ENCODE results near the gene SOCS6.

The SOCS6 gene

GRCh38 chr18:70289351-70290312 lies 787 bp downstream of the SOCS6 start:
- DNase-seq, result peak; percentile 32

- no peak for DNase-seq
These were observed 1.8 kb downstream of the SOCS6 start for GRCh38 chr18:70290482-70291294.

DNA sequence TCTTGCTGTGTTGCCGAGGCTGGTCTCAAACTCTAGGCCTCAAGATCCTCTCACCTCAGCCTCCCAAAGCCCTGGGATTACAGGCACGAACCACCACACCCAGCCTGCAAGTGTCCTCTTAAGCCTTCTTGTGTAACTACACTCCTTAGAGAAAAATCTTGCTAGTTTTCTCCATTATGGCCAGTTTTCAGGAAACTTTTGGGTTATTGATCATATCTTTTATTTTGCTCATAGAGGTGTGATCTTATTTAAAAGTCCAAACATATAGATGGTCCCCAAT lies 2.4 kb downstream of the SOCS6 start:
- DNase-seq, result no peak

GRCh38 chr18:70292628-70293027 lies 3.8 kb downstream of the SOCS6 start:
- DNase-seq, result no peak

DNA sequence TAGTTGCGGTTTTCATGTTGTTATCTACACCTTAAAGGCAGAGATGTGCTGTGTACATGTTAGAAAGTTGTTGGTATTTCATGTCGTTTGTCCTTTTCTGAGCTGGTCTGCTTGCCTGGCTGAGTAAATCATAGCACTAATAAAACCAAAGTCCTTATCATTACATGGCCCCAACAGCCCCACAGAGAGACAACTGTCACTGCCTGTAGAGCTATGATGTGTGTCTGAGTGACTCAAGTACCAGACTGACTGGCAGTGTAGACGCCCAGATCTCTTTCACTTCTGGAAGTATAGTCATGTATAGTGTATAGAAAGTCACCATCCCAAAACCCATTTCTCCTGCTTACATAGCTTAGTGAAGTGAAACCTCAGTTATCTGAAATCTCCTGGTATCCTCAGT lies 4.3 kb downstream of the SOCS6 start:
- DNase-seq, result peak; percentile 27

DNA sequence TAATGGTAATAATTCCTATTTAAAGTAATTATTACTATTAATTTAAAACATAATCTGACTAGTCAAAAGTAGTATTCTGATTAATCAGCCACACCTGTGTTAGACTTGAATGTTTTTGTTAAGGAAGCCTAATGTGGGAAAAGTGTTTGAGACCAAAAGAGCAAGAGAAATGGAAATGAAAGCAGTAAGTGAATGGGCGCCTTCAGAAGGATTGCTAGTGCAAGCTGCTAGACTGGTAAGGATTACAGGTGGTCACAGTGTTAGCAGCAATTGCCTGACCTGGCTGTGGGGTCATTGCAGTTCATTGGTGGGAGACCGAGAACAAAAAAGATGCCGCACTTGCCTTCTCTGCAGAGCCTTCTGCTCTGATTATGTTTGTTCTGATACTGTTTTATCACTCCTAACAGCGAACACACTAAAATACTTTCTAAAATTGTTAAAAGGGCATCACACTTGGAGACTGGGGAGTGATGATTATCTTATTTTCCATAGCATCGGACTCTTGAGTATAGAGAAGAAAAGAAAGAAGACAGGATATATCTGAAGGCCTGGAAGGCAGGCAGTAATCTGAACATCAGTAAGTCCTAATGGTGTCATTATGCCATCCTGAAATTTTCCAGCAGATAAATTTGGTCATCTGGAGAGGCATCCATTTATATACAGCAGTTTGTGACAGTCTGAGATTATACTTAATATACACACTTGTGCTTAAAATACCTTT lies 5.8 kb downstream of the SOCS6 start:
- no peak for DNase-seq

GRCh38 chr18:70295192-70296188 lies 6.6 kb downstream of the SOCS6 start:
- DNase-seq, result no peak

GRCh38 chr18:70296289-70296688 lies 7.4 kb downstream of the SOCS6 start:
- no peak for DNase-seq

DNA sequence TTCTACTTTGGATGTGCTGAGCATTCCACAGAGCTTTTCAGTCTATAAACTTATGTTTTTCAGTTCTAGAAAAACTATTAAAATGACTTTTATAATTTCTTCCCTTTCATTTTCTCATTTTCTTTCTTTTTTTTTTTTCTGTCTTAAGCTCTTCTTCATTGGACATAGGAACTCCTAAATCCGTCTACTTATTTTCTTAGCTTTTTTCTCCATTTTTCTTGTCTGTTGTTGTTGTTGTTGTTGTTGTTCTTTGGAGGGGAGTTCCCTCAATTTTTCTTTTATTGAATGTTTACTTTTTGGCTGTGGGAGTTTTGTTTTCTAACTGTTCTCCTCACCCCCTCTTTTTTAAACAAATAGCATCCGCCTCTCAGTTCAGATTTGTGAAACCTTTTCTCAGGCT lies 7.9 kb downstream of the SOCS6 start:
- no peak for DNase-seq

DNA sequence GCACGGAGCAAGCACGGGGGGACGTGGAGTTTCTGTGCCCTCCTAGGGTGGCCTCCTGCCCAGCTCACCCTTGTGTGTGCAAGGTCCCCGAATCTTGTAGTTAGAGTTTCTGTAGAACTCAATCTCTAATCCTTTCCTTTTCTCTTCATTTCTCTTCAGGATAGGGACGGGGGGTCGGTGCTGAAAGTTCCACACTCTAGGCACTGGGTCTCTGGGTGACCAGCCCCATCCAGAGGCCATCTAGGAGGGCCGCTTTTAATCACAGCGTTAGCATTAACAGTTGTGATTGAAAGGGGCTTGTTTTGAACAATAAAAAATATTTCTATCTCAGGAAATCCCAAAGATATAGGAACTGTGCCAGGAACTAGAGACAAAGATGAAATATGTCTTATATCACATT lies 10.5 kb downstream of the SOCS6 start:
- DNase-seq, result no peak

DNA sequence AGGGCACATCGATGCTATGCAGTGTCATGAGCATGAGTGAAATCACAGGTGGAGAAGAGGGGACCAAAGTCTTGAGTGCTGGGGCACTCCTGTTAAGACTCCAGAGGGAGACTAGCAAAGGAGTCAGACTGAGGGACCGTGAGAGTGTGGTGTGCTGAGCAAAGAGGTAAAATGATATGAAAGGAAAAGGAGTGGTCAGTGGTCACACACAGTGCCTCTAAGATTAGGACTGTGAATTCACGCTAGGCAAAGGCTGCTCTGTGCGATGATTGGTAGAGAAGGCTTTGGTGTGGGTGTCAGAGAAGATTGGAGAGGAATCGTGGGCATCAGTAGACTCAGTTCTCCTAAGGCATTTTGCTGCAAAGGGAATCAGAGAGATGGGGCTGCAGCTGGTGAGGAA lies 12.8 kb downstream of the SOCS6 start:
- DNase-seq, result no peak

- no peak for DNase-seq
These were observed 19.9 kb downstream of the SOCS6 start for GRCh38 chr18:70308555-70309294.

DNA sequence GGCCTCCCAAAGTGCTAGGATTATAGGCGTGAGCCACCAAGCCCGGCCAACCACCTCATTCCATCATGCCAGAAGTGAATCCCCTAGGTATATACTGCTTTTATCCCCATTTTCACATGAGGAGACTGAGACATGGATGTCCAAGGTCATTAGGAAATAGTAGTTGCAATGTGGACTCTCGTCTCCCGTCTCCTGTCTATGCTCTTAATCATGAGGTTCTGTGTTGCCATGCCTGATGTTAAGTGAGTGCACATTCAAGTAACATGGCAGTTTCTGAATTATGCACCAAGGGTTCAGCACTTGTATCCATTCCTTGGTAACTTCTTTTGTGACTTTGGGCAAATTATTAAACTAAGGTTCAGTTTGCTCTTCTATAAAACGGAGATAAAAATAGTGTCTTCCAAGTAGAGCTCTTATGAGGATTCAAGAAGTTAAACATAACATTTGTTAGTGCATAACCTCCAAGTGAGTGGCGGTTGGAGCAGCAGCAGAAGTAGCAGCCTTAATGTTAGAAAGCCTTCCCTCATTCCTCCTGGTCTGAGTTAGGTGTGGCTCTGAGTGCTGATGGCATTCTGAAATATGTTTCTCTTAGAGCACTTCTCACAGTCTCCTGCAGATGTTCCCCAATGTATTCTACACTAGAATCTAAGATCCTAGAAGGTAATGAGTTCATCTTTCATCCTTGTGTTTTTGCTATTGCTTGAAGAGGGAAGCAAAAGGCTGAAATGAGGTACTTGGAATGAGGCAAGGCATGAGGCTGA lies 21.9 kb downstream of the SOCS6 start:
- DNase-seq, result no peak

GRCh38 chr18:70311726-70312125 lies 22.9 kb downstream of the SOCS6 start:
- DNase-seq, result no peak

GRCh38 chr18:70313640-70314039 lies 24.8 kb downstream of the SOCS6 start:
- DNase-seq, result no peak

DNA sequence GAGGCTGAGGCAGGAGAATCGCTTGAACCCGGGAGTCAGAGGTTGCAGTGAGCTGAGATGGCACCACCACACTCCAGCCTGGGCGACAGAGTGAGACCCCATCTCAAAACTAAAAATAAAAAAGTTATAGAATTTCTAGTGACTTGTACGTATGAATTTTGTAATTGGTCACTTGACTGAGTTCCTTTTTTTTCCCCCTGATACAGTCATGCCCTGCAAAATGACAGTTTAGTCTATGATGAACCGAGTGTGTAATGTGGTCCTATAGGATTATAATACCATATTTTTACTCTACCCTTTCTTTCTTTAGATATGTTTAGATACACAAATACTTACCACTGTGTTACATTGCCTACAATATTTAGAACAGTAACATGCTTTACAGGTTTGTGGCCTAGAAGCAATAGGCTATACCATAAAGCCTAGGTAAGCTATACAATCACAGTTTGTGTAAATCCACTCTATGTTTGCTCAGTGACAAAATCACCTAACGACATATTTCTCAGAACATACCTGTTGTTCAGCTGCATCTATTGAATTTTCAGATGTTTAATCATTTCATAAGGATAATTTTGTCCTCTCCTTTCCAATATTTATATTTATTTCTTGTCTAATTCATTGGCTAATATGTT lies 25.4 kb downstream of the SOCS6 start:
- DNase-seq, result no peak

DNA sequence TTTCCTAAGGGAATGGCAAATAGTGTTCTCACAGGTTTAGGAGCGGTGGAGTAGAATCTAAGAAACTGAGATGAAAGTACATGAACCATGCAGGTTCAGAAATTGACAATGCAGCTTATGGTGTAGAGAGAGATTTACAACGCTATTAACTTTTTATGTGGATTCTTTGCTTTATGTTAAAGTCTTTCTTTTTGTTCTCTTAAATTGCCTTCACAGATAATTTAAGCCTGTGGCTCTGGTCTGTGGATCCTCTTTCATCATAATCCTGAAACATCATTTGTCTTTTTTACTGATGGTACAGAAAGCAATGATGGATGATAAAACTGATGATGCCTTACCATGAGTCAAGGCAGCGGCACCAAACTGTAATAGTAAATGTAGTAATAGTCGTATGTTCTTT lies 30.3 kb downstream of the SOCS6 start:
- no peak for DNase-seq

DNA sequence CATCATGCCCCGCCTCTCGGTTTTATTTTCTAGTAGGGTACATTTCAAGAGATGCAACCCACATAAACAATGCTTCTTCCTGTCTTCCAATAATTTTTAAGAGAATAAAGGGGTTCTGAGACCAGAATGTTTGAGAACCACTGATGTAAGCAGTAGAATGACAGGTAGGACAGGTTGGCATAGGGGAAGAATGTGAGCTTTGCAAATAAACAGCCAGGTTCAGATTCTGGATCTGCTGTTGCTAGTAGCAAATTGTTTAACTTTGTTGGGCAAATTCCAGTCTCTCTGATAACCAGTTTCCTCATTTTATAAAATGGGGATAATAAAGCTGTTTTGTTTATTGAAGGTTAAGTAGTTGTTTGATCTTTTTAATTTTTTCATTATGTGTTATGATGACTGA lies 32.8 kb downstream of the SOCS6 start:
- DNase-seq, result no peak

DNA sequence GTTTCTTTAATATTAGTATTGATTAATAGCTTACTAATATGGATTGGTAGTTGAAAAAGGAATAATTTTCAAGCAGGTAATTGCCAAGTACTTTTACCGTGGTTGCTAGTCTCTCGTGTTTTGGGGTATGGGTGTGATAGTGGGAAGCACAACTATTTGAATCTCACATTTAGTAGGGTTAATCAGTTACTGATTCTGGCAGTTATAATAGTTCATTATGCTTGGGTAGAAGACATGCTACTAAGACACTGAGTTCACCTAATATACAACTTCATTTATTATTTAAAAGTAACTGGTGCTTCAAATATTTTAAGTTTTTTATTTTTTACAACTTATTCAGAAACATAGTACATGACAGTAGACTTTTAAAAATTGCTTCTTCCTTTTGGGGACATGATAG lies 33.5 kb downstream of the SOCS6 start:
- DNase-seq, result no peak

DNA sequence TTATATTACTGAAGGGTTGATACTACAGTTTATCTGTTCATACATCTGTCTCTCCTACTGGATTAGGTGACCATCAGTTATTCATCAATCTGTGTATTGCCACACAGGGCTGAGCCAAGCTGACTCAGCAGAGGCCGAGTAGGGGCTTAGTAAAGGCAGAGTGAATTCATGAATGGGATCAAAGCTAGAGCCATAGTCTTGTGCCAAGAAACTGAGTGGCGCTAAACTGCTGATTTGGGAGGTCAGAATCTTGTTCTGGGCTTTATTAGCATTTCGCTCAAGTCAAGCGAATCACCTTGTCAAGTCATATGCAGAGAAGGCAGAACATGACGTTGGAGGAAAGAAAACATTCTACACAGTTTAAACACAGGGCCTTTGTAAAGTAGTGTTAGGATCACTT lies 34.1 kb downstream of the SOCS6 start:
- no peak for DNase-seq
